Activated T-helper 17 cell treated with anti-CD3 and anti-CD28 coated beads, Interleukin-2, amount 50 U/mL, for 72 hours (primary cell): ENCODE measurements around the gene DOCK3. TPM values are rescaled to one million over a fixed set of nuclear protein-coding genes. Genes with fewer than 3 reads are reported as not detected.
"Not testable (repeated sequence)": the region's sequence is repeated elsewhere in the genome, so short reads cannot be mapped to it uniquely, and the experiment has no call there.

Source experiments
- ATAC-seq: fragments of 150-1000 bp; cut with Tn5 transposase; replicated peaks from 2 replicates; pipeline ENCODE4 v1.10.0; 2021; ENCODE audit warnings: mild to moderate bottlenecking, moderate library complexity
- H3K27ac Mint-ChIP-seq: one replicate; pipeline ENCODE4 v1.8.0; 2022; ENCODE audit warnings: mixed read lengths
- H3K27me3 Mint-ChIP-seq: one replicate; pipeline ENCODE4 v1.8.0; 2022; ENCODE audit warnings: mixed read lengths
- H3K36me3 Mint-ChIP-seq: one replicate; pipeline ENCODE4 v1.8.0; 2022; ENCODE audit warnings: low read depth, mild to moderate bottlenecking, mixed read lengths
- H3K4me1 Mint-ChIP-seq: one replicate; pipeline ENCODE4 v1.8.0; 2022; ENCODE audit warnings: mixed read lengths
- H3K4me3 Mint-ChIP-seq: one replicate; pipeline ENCODE4 v1.8.0; 2022; ENCODE audit warnings: mild to moderate bottlenecking, mixed read lengths
- H3K9me3 Mint-ChIP-seq: one replicate; pipeline ENCODE4 v1.8.0; 2022; ENCODE audit warnings: mixed read lengths
- total RNA-seq, 2 donors: library from RNA; stranded (reverse); gene quantifications; one replicate each; pipeline ENCODE4 v1.2.3, GENCODE V29; 2022

The DOCK3 gene
- total RNA-seq, 2 donors from 2014 or later: 3.8 to 7.8 TPM

DNA sequence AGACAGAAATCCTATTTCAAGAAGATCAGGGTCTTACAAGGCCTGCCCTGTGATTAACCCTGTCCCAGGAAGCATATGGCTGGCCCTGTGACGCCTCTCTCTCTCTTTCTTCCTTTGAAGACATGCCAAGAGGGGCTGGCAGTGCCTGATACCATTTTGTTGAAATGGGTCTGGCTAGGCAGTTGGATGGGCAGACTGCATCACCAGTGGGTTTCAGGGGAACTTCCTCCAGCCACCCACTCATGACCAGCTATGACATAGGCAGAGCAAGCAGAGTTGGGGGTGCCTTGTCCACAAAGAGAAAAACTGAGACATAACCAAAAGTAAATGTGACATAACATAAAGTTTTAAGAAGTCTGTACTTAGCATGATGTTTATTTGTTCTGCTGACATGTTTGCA, 679.0 kb downstream of the DOCK3 start:
- ATAC-seq: no peak
- Mint-ChIP-seq H3K27me3 (no peaks in the 10 kb centered on the region), H3K4me1 (no peaks in the 10 kb centered on the region), H3K9me3 (no peaks in the 10 kb centered on the region), H3K36me3 (no peaks in the 10 kb centered on the region), H3K4me3 (no peak overlapping the region), H3K27ac (no peak overlapping the region)

DNA sequence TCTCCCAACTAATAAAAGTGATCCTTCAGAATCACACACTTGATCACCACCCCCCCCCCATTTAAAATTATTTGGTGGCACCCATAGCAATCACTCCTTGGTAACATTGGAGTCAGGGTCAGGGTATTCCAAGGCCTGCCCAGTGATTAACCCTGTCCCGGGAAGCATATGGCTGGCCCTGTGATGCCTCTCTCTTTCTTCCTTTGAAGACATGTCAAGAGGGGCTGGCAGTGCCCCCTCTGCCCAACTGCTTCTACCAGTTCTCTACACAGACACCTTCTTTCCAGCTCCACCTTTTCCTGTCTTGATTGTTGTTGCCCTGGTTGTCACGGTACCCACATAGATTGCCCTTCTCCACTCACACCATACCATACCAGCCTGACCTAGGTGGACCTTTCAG, 679.4 kb downstream of the DOCK3 start:
- no peaks in the 10 kb centered on the region for H3K4me1 Mint-ChIP-seq
- no peak overlapping the region for H3K4me3 Mint-ChIP-seq
- no peak overlapping the region for H3K27ac Mint-ChIP-seq
- no peaks in the 10 kb centered on the region for H3K27me3 Mint-ChIP-seq
- no peaks in the 10 kb centered on the region for H3K9me3 Mint-ChIP-seq
- no peaks in the 10 kb centered on the region for H3K36me3 Mint-ChIP-seq
- no peak for ATAC-seq

GRCh38 chr3:51354731-51355615, 680.2 kb downstream of the DOCK3 start:
- Mint-ChIP-seq H3K36me3 (no peaks in the 10 kb centered on the region), H3K4me3 (no peak overlapping the region), H3K27me3 (no peaks in the 10 kb centered on the region)

DNA sequence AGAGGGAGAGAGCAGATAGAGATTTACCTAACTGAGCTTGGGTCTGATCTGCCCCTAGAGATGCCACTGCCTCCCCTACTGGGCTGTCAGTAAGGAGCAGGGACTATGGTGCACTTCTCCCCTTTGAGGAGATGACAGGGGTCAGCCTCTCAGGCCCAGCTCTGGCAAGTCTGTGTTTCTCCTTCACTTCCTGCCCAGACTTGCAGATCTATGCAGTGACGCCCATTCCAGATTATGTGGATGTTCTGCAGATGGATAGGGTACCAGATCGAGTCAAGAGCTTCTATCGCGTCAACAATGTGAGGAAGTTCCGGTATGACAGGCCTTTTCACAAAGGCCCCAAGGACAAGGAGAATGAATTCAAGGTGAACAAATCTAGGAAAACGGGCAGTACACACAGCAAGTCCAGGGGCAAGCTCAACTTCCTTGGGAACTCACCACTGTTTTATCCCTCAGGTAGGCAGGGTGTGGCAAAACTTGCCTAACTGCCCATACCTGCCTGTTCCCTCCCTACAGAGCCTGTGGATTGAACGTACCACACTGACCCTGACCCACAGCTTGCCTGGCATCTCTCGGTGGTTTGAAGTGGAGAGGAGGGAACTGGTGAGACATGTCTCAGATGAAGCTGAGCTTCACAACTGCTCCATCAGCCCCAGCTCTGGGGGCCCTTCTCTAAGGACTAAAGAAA, 681.3 kb downstream of the DOCK3 start:
- no peak overlapping the region for H3K4me3 Mint-ChIP-seq
- no peaks in the 10 kb centered on the region for H3K9me3 Mint-ChIP-seq
- H3K27ac Mint-ChIP-seq: no peak overlapping the region
- ATAC-seq: no peak
- no peaks in the 10 kb centered on the region for H3K4me1 Mint-ChIP-seq
- no peaks in the 10 kb centered on the region for H3K36me3 Mint-ChIP-seq
- no peaks in the 10 kb centered on the region for H3K27me3 Mint-ChIP-seq

More at GRCh38 chr3:51354731-51355615, 680.2 kb downstream of the DOCK3 start:
- Mint-ChIP-seq H3K9me3 (no peaks in the 10 kb centered on the region), H3K4me1 (no peaks in the 10 kb centered on the region), H3K27ac (no peak overlapping the region)
- no peak for ATAC-seq

- Mint-ChIP-seq H3K4me3 (no peak overlapping the region), H3K4me1 (no peaks in the 10 kb centered on the region), H3K27ac (no peak overlapping the region), H3K36me3 (no peaks in the 10 kb centered on the region), H3K27me3 (no peaks in the 10 kb centered on the region), H3K9me3 (no peaks in the 10 kb centered on the region)
- ATAC-seq: no peak
These were observed 683.1 kb downstream of the DOCK3 start for GRCh38 chr3:51357856-51358255.

DNA sequence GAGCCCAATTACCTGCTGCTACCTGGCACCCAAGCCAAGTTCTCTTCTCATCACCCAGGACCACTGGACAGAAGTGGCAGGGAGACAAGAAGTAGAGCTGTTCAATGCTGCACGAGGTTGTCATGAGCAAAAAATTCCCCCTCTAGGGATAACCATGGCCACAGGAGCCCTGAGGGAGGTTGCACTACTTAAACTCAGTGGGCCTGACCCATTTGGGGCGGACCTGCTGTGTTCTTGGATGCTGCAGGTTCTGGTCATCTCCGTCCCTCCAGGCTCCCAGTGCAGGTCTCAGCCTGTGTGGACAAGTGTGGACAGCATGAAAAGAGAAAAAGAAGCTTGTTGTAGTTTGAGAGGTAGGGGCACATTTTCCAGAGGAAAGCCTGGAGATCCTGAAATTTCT, 684.3 kb downstream of the DOCK3 start:
- H3K27ac Mint-ChIP-seq: no peak overlapping the region
- no peaks in the 10 kb centered on the region for H3K9me3 Mint-ChIP-seq
- H3K27me3 Mint-ChIP-seq: no peaks in the 10 kb centered on the region
- no peak for ATAC-seq
- no peaks in the 10 kb centered on the region for H3K4me1 Mint-ChIP-seq
- no peak overlapping the region for H3K4me3 Mint-ChIP-seq
- H3K36me3 Mint-ChIP-seq: no peaks in the 10 kb centered on the region

DNA sequence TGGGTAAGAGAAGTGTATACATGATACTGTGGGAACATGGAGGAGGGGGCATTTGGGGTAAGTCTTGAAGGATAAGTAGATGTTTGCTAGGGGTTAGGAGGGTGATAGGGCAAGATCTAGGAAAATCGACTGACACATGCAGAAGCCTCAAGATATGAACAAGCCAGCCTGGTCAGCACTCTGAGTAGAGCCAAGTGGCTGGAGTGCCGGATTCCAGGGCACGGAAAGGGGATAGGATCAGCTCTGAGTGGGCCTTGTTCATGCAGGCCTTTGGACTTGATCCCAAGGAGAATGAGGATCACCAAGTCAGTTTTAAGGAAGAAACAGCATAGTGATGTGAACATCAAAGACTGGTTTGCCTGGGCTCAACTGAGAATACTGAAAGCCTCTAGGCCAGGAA, 686.1 kb downstream of the DOCK3 start:
- ATAC-seq: no peak
- no peak overlapping the region for H3K27ac Mint-ChIP-seq
- no peak overlapping the region for H3K4me3 Mint-ChIP-seq
- H3K4me1 Mint-ChIP-seq: no peaks in the 10 kb centered on the region
- H3K36me3 Mint-ChIP-seq: no peaks in the 10 kb centered on the region
- no peaks in the 10 kb centered on the region for H3K27me3 Mint-ChIP-seq
- no peaks in the 10 kb centered on the region for H3K9me3 Mint-ChIP-seq

- Mint-ChIP-seq H3K4me1 (no peaks in the 10 kb centered on the region), H3K9me3 (no peaks in the 10 kb centered on the region), H3K27me3 (no peaks in the 10 kb centered on the region), H3K4me3 (no peak overlapping the region), H3K27ac (no peak overlapping the region), H3K36me3 (no peaks in the 10 kb centered on the region)
- no peak for ATAC-seq
These were observed 687.0 kb downstream of the DOCK3 start for GRCh38 chr3:51361746-51362145.

DNA sequence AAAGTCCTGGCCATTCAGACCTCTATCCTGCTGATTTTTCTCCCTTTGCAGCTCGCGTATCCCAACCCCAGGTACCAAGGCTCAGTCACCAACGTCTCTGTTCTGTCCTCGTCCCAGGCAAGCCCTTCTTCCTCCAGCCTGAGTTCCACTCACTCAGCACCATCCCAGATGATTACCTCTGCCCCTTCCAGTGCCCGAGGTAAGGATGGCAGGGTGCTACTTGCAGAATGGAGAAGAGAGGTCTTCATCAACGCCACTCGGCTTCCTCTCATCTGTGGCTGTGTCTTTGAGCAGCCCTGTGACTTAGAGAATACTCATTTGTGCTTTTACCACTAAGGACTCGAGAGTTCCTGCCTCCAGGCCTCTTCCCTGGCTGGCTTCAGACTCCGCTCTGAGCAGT, 687.7 kb downstream of the DOCK3 start:
- Mint-ChIP-seq H3K27me3 (no peaks in the 10 kb centered on the region), H3K27ac (no peak overlapping the region), H3K4me3 (no peak overlapping the region), H3K9me3 (no peaks in the 10 kb centered on the region), H3K4me1 (no peaks in the 10 kb centered on the region), H3K36me3 (no peaks in the 10 kb centered on the region)
- ATAC-seq: no peak

- H3K4me3 Mint-ChIP-seq, H3K27me3 Mint-ChIP-seq, ATAC-seq, H3K9me3 Mint-ChIP-seq, H3K27ac Mint-ChIP-seq, H3K4me1 Mint-ChIP-seq, H3K36me3 Mint-ChIP-seq: not testable (repeated sequence)
These were observed 693.5 kb downstream of the DOCK3 start for GRCh38 chr3:51368276-51368675.

GRCh38 chr3:51371943-51372557, 697.3 kb downstream of the DOCK3 start:
- Mint-ChIP-seq H3K27me3 (no peaks in the 10 kb centered on the region), H3K27ac (no peak overlapping the region), H3K36me3 (no peaks in the 10 kb centered on the region), H3K4me3 (no peak overlapping the region), H3K9me3 (no peaks in the 10 kb centered on the region), H3K4me1 (no peaks in the 10 kb centered on the region)
- peak; percentile 24 for ATAC-seq

GRCh38 chr3:51373658-51374421, 699.1 kb downstream of the DOCK3 start:
- no peaks in the 10 kb centered on the region for H3K4me1 Mint-ChIP-seq
- H3K4me3 Mint-ChIP-seq: no peak overlapping the region
- no peaks in the 10 kb centered on the region for H3K9me3 Mint-ChIP-seq
- ATAC-seq: no peak
- no peak overlapping the region for H3K27ac Mint-ChIP-seq
- no peaks in the 10 kb centered on the region for H3K27me3 Mint-ChIP-seq
- no peaks in the 10 kb centered on the region for H3K36me3 Mint-ChIP-seq

GRCh38 chr3:51374456-51374855, 699.7 kb downstream of the DOCK3 start:
- Mint-ChIP-seq H3K27ac (no peak overlapping the region), H3K36me3 (no peaks in the 10 kb centered on the region), H3K9me3 (no peaks in the 10 kb centered on the region), H3K4me3 (no peak overlapping the region), H3K27me3 (no peaks in the 10 kb centered on the region), H3K4me1 (no peaks in the 10 kb centered on the region)
- ATAC-seq: no peak

DNA sequence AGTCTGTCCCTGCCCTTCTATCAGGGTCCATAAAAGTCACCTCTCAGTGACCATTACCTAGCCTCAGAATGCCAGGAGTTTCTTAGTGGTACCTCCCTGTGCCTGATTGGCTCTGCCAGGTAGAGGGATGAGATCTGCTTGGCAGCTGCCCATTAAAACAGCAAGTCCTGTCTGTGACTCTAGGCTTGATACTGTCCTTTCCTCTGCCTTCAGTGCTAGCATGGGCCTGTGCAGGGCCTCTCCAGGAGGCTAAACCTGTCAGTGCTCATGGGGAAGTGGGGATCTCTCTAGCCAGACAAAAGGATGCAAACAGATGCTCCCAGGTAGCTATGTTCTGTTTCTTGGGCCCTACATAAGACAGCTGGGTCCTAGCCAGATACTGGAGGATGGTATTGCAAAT, 700.4 kb downstream of the DOCK3 start:
- no peak overlapping the region for H3K27ac Mint-ChIP-seq
- no peaks in the 10 kb centered on the region for H3K4me1 Mint-ChIP-seq
- no peak for ATAC-seq
- H3K36me3 Mint-ChIP-seq: no peaks in the 10 kb centered on the region
- H3K27me3 Mint-ChIP-seq: no peaks in the 10 kb centered on the region
- H3K4me3 Mint-ChIP-seq: no peak overlapping the region
- no peaks in the 10 kb centered on the region for H3K9me3 Mint-ChIP-seq
